HCT116 (cell line): ENCODE results near the gene ASB10. TPM values are rescaled to one million over a fixed set of nuclear protein-coding genes. Genes with fewer than 3 reads are reported as not detected.

Experiments used
- ATAC-seq: fragments of 200-7000 bp; cut with Tn5 transposase; 2 replicates; pipeline ENCODE4 v1.9.1; 2020; ENCODE audit warnings: mild to moderate bottlenecking, moderate library complexity
- BruUV-seq: library from RNA; stranded (reverse); fragments of 400-500 nt; replicated peaks from 2 replicates; lab custom pipeline; 2021; lab: Mats Ljungman, UMichigan
- CTCF ChIA-PET: fragments of 300-600 bp; sonication (Branson Sonifier 250); formaldehyde crosslinking; loops from one replicate; lab custom pipeline; 2021; ENCODE audit warnings: antibody characterized with exemption; lab: Charles Lee
- POLR2A ChIA-PET: fragments of 300-600, 350-600 bp; sonication (Branson Sonifier 250); formaldehyde crosslinking; loops from one replicate; lab custom pipeline; 2021; ENCODE audit warnings: antibody characterized with exemption; lab: Charles Lee
- RAD21 ChIA-PET, 2 experiments: fragments of 300-600 bp; sonication (Branson Sonifier 250); formaldehyde crosslinking; loops; one replicate each; lab custom pipeline; 2023; ENCODE audit warnings: low total read pairs in 2 of 2; ENCODE audit not compliant: uncharacterized antibody in 2 of 2, unreplicated experiment in 2 of 2, low non-redundant PET in 1 of 2; lab: Charles Lee
- DNase-seq: peaks from one replicate; pipeline ENCODE4 v3.0.0-alpha.2; 2010; ENCODE audit warnings: low read depth, low spot score
- H2AFZ ChIP-seq: fragments of 200-600 bp; shearing (Covaris generic), sonication (generic); 2 replicates; pipeline ENCODE4 v1.6.1; 2017; ENCODE audit warnings: low read depth, mixed run types, mixed read lengths, antibody characterized with exemption, low read length; ENCODE audit not compliant: poor library complexity, severe bottlenecking
- H3K27ac ChIP-seq: 2 replicates; pipeline ENCODE4 v1.5.1; 2012; ENCODE audit warnings: low read depth, low read length
- H3K27me3 ChIP-seq: fragments of 200-600 bp; sonication (generic); 2 replicates; pipeline ENCODE4 v1.6.1; 2016; ENCODE audit warnings: mixed run types, low read length, mixed read lengths; ENCODE audit not compliant: insufficient read depth
- H3K36me3 ChIP-seq, 2 experiments: fragments of 200-500 bp in 1 of 2; fragments of 200-600 bp in 1 of 2; sonication (Bioruptor generic) in 1 of 2; sonication (generic) in 1 of 2; 2 replicates each; pipeline versions ENCODE4 v1.5.1 to v1.6.1; 2014 to 2016; ENCODE audit warnings: low read length in 2 of 2, inconsistent platforms in 1 of 2, mixed read lengths in 1 of 2, mixed run types in 1 of 2; ENCODE audit not compliant: insufficient read depth in 2 of 2, control insufficient read depth in 1 of 2
- H3K4me1 ChIP-seq, 2 experiments: fragments of 200-600 bp in 1 of 2; sonication (generic) in 1 of 2; 2 replicates each; pipeline versions ENCODE4 v1.5.1 to v1.6.1; 2012 to 2017; ENCODE audit warnings: low read length in 2 of 2, inconsistent platforms in 1 of 2, mild to moderate bottlenecking in 1 of 2, mixed read lengths in 1 of 2, mixed run types in 1 of 2, moderate library complexity in 1 of 2; ENCODE audit not compliant: insufficient read depth in 2 of 2, control insufficient read depth in 1 of 2
- H3K4me2 ChIP-seq: fragments of 200-600 bp; sonication (generic); 2 replicates; pipeline ENCODE4 v1.6.1; 2017; ENCODE audit warnings: mixed run types, low read length, mixed read lengths
- H3K4me3 ChIP-seq, 2 experiments: fragments of 200-600 bp in 1 of 2; sonication (generic) in 1 of 2; replicated peaks in 1 of 2; 2 replicates each; pipeline ENCODE4 v1.5.1; 2011 to 2016; ENCODE audit warnings: low read length in 2 of 2, control low read depth in 1 of 2, low read depth in 1 of 2, mild to moderate bottlenecking in 1 of 2, mixed read lengths in 1 of 2, mixed run types in 1 of 2
- H3K79me2 ChIP-seq: fragments of 200-600 bp; sonication (generic); 2 replicates; pipeline ENCODE4 v1.6.1; 2017; ENCODE audit warnings: mild to moderate bottlenecking, mixed run types, low read length, moderate library complexity, mixed read lengths; ENCODE audit not compliant: insufficient read depth
- H3K9ac ChIP-seq: fragments of 200-600 bp; sonication (generic); 2 replicates; pipeline ENCODE4 v1.6.1; 2016; ENCODE audit warnings: low read length, mixed read lengths
- H3K9me2 ChIP-seq: fragments of 200-600 bp; sonication (generic), shearing (Covaris generic); 2 replicates; pipeline ENCODE4 v1.6.1; 2017; ENCODE audit warnings: mixed run types, mild to moderate bottlenecking, moderate library complexity; ENCODE audit not compliant: insufficient read depth
- H3K9me3 ChIP-seq, 2 experiments: fragments of 200-500 bp in 1 of 2; fragments of 200-600 bp in 1 of 2; sonication (Bioruptor generic) in 1 of 2; sonication (generic) in 1 of 2; 2 replicates each; pipeline ENCODE4 v1.6.1; 2014 to 2017; ENCODE audit warnings: low read length in 2 of 2, mixed read lengths in 2 of 2, inconsistent platforms in 1 of 2, low read depth in 1 of 2, mild to moderate bottlenecking in 1 of 2, mixed run types in 1 of 2, moderate library complexity in 1 of 2; ENCODE audit not compliant: control insufficient read depth in 1 of 2, insufficient read depth in 1 of 2
- H4K20me1 ChIP-seq: fragments of 200-600 bp; sonication (generic), shearing (Covaris generic); 2 replicates; pipeline ENCODE4 v1.6.1; 2017; ENCODE audit warnings: mixed run types, mild to moderate bottlenecking, moderate library complexity; ENCODE audit not compliant: insufficient read depth
- CBX3 ChIP-seq: IDR thresholded peaks from 2 replicates; pipeline ENCODE4 v1.6.1; 2012; ENCODE audit warnings: low read depth
- CTCF ChIP-seq, 3 experiments: fragments of 200-600 bp in 1 of 3; sonication (generic) in 1 of 3; IDR thresholded peaks in 2 of 3; conservative IDR thresholded peaks in 1 of 3; 2 replicates each; pipeline ENCODE4 v1.5.1; 2012 to 2017; ENCODE audit warnings: low read depth in 2 of 3, low read length in 2 of 3, antibody characterized with exemption in 1 of 3, borderline replicate concordance in 1 of 3, control low read depth in 1 of 3, mild to moderate bottlenecking in 1 of 3, mixed read lengths in 1 of 3, mixed run types in 1 of 3, moderate library complexity in 1 of 3; ENCODE audit not compliant: insufficient read depth in 1 of 3
- EGR1 ChIP-seq: IDR thresholded peaks from 2 replicates; pipeline ENCODE4 v1.6.1; 2012; ENCODE audit warnings: low read depth
- EZH2phosphoT487 ChIP-seq: fragments of 200-600 bp; IDR thresholded peaks from 2 replicates; pipeline ENCODE4 v1.6.1; 2018; ENCODE audit warnings: antibody characterized with exemption, borderline replicate concordance
- MAX ChIP-seq: IDR thresholded peaks from 2 replicates; pipeline ENCODE4 v1.6.1; 2012
- POLR2AphosphoS5 ChIP-seq: IDR thresholded peaks from 2 replicates; pipeline ENCODE4 v1.6.1; 2011; ENCODE audit warnings: mild to moderate bottlenecking, low read depth, low read length, moderate library complexity
- RAD21 ChIP-seq: IDR thresholded peaks from 2 replicates; pipeline ENCODE4 v1.6.1; 2012; ENCODE audit warnings: low read depth, mild to moderate bottlenecking
- SIN3A ChIP-seq: IDR thresholded peaks from 2 replicates; pipeline ENCODE4 v1.6.1; 2012; ENCODE audit warnings: low read depth
- YY1 ChIP-seq: IDR thresholded peaks from 2 replicates; pipeline ENCODE4 v1.6.1; 2011; ENCODE audit warnings: low read length, low read depth, moderate library complexity, mild to moderate bottlenecking; ENCODE audit not compliant: insufficient replicate concordance; ENCODE audit errors: extremely low read depth
- ZFX ChIP-seq: fragments of 450-650 bp; IDR thresholded peaks from 2 replicates; pipeline ENCODE4 v1.6.1; 2017
- intact Hi-C: fragments of 100-400 bp; cut with micrococcal nuclease; formaldehyde crosslinking; loops from 2 replicates; pipeline ENCODE4 v1.10.0; 2022
- total RNA-seq: library from RNA; stranded (reverse); gene quantifications from one replicate; pipeline ENCODE4 v1.2.1, GENCODE V29; 2021; ENCODE audit not compliant: unreplicated experiment

ASB10 gene
- total RNA-seq, 1 experiment from 2014 or later: not detected

GRCh38 chr7:151168003-151168786 is 18.9 kb downstream of the ASB10 start:
- H3K9me2 ChIP-seq: no peaks in the 10 kb centered on the region
- TF ChIP-seq YY1 (no peak), RAD21 (peak; percentile 45), EGR1 (peak; percentile 49; the same call in 1 of the 2 replicates), EZH2phosphoT487 (no peak), CBX3 (peak; percentile 82), SIN3A (peak; percentile 23; the same call in 1 of the 2 replicates), CTCF (IDR thresholded peaks at IDR 0.05 in 2 of 3, conservative IDR thresholded peaks at IDR 0.05 in 1 of 3; ENCODE audit: borderline replicate concordance in 1 of 3, insufficient read depth in 1 of 3, low read depth in 2 of 3, low read length in 2 of 3) (peak; percentile 75 to 90 (median 76)), MAX (peak; percentile 57), ZFX (0 out of 2 replicates have a peak, but pooled peaks have one; percentile 23), POLR2AphosphoS5 (peak; percentile 16; the same call in 1 of the 2 replicates)
- TF ChIP-seq, all 23 proteins: peak for 8
- Histone ChIP-seq H3K4me3 (peak overlapping the region; percentile 49 to 68), H2AFZ (peak overlapping the region; percentile 40), H3K9me3 (peaks cover 0 to 5% of the 10 kb centered on the region in 2 experiments; a peak in 1 of 4 replicates), H3K27ac (peak overlapping the region; percentile 19; the same call in 1 of the 2 replicates), H3K79me2 (no peaks in the 10 kb centered on the region), H4K20me1 (no peaks in the 10 kb centered on the region), H3K4me1 (peaks cover 0 to 12% of the 10 kb centered on the region in 2 experiments; a peak in 2 of 4 replicates), H3K27me3 (no peaks in the 10 kb centered on the region), H3K9ac (no peak overlapping the region), H3K4me2 (peak overlapping the region; percentile 94), H3K36me3 (no peaks in the 10 kb centered on the region)
- CTCF ChIA-PET: interaction anchor here (0.6 to 1.4 kb wide), 9 partner anchors 9 to 741 kb away, joined by 3 to 8 read pairs (median 5); no protein-coding TSS in a partner anchor
- RAD21 ChIA-PET: interaction anchor here in 1 of 2 experiments (0.6 kb wide), 1 partner anchor 81 kb away, joined by 5 read pairs; no protein-coding TSS in a partner anchor
- POLR2A ChIA-PET: interaction anchor here (0.6 kb wide), 1 partner anchor 21 kb away, joined by 4 read pairs; no protein-coding TSS in a partner anchor
- peak; percentile 82 for ATAC-seq
- DNase-seq: no peak
- intact Hi-C loops: no loop called here
- no TSS peak for BruUV-seq
